GM21576 (cell line): ENCODE results near the gene CNTNAP2.

Source experiments
- ATAC-seq: cut with Tn5 transposase; IDR thresholded peaks from one replicate; pipeline ENCODE4 v1.9.1; 2021; ENCODE audit warnings: mild to moderate bottlenecking, moderate library complexity; ENCODE audit not compliant: unreplicated experiment

CNTNAP2 gene

GRCh38 chr7:148340438-148341280 is 2224.1 kb downstream of the CNTNAP2 start:
- ATAC-seq, result no peak

GRCh38 chr7:148344406-148344805 is 2227.8 kb downstream of the CNTNAP2 start:
- ATAC-seq, result no peak

- ATAC-seq, result no peak
Observed at GRCh38 chr7:148347981-148348380, 2231.4 kb downstream of the CNTNAP2 start.

- no peak for ATAC-seq
Observed at GRCh38 chr7:148348466-148348865, 2231.9 kb downstream of the CNTNAP2 start.

GRCh38 chr7:148356303-148356702 is 2239.7 kb downstream of the CNTNAP2 start:
- no peak for ATAC-seq

GRCh38 chr7:148362541-148362940 is 2245.9 kb downstream of the CNTNAP2 start:
- ATAC-seq, result no peak

GRCh38 chr7:148367731-148368475 is 2251.3 kb downstream of the CNTNAP2 start:
- no peak for ATAC-seq

GRCh38 chr7:148368562-148368961 is 2252.0 kb downstream of the CNTNAP2 start:
- ATAC-seq, result no peak

GRCh38 chr7:148371280-148371937 is 2254.8 kb downstream of the CNTNAP2 start:
- no peak for ATAC-seq

GRCh38 chr7:148374396-148375259 is 2258.0 kb downstream of the CNTNAP2 start:
- no peak for ATAC-seq

- no peak for ATAC-seq
Observed at GRCh38 chr7:148379677-148380076, 2263.1 kb downstream of the CNTNAP2 start.

GRCh38 chr7:148380596-148381419 is 2264.2 kb downstream of the CNTNAP2 start:
- no peak for ATAC-seq

GRCh38 chr7:148382596-148382995 is 2266.0 kb downstream of the CNTNAP2 start:
- no peak for ATAC-seq

- ATAC-seq, result no peak
Observed at GRCh38 chr7:148383651-148384050, 2267.1 kb downstream of the CNTNAP2 start.

- ATAC-seq, result no peak
Observed at GRCh38 chr7:148385009-148385682, 2268.5 kb downstream of the CNTNAP2 start.

- ATAC-seq, result no peak
Observed at GRCh38 chr7:148390381-148390780, 2273.8 kb downstream of the CNTNAP2 start.

GRCh38 chr7:148391591-148391990 is 2275.0 kb downstream of the CNTNAP2 start:
- ATAC-seq, result no peak

- ATAC-seq, result no peak
Observed at GRCh38 chr7:148394582-148394981, 2278.0 kb downstream of the CNTNAP2 start.

GRCh38 chr7:148395352-148395811 is 2278.8 kb downstream of the CNTNAP2 start:
- no peak for ATAC-seq
